H9 (cell line): Measurements from ENCODE around the gene RMC1. TPM values are rescaled to one million over a fixed set of nuclear protein-coding genes. Genes with fewer than 3 reads are reported as not detected.

Experiments
- DNase-seq: peaks from one replicate; pipeline ENCODE4 v3.0.0-alpha.2; 2017
- H2AFZ ChIP-seq: one replicate; pipeline ENCODE4 v1.6.1; 2013; ENCODE audit warnings: mild to moderate bottlenecking, low read length, control low read depth, moderate library complexity
- H2AK5ac ChIP-seq: 2 replicates; pipeline ENCODE4 v1.6.1; 2013; ENCODE audit warnings: low read length, control low read depth, mixed read lengths; ENCODE audit not compliant: insufficient read length
- H2BK120ac ChIP-seq: one replicate; pipeline ENCODE4 v1.6.1; 2013; ENCODE audit warnings: low read depth, mild to moderate bottlenecking, low read length, control low read depth, inconsistent platforms; ENCODE audit not compliant: poor library complexity, severe bottlenecking
- H2BK12ac ChIP-seq: 2 replicates; pipeline ENCODE4 v1.6.1; 2013; ENCODE audit warnings: low read length, control low read depth, mixed read lengths, low read depth; ENCODE audit not compliant: insufficient read length
- H2BK15ac ChIP-seq: 2 replicates; pipeline ENCODE4 v1.6.1; 2013; ENCODE audit warnings: low read depth, low read length, control low read depth
- H2BK20ac ChIP-seq: one replicate; pipeline ENCODE4 v1.6.1; 2013; ENCODE audit warnings: low read depth, mild to moderate bottlenecking, low read length, control low read depth, inconsistent platforms; ENCODE audit not compliant: poor library complexity, severe bottlenecking
- H2BK5ac ChIP-seq: 2 replicates; pipeline ENCODE4 v1.6.1; 2013; ENCODE audit warnings: low read length, control low read depth, mixed read lengths; ENCODE audit not compliant: insufficient read length
- H3K14ac ChIP-seq: 2 replicates; pipeline ENCODE4 v1.6.1; 2013; ENCODE audit warnings: low read length, control low read depth; ENCODE audit not compliant: insufficient read depth
- H3K18ac ChIP-seq: 2 replicates; pipeline ENCODE4 v1.6.1; 2013; ENCODE audit warnings: low read depth, mild to moderate bottlenecking, mixed read lengths, low read length, control low read depth; ENCODE audit not compliant: insufficient read length
- H3K23ac ChIP-seq: 2 replicates; pipeline ENCODE4 v1.6.1; 2013; ENCODE audit warnings: low read length, control low read depth, mixed read lengths, low read depth; ENCODE audit not compliant: insufficient read length
- H3K23me2 ChIP-seq: 2 replicates; pipeline ENCODE4 v1.6.1; 2013; ENCODE audit warnings: low read depth, mild to moderate bottlenecking, mixed read lengths, low read length, control low read depth; ENCODE audit not compliant: insufficient read length, poor library complexity, severe bottlenecking
- H3K27ac ChIP-seq: 2 replicates; pipeline ENCODE4 v1.5.1; 2013; ENCODE audit warnings: low read length, control low read depth, mixed read lengths, low read depth; ENCODE audit not compliant: insufficient read length
- H3K27me3 ChIP-seq: 2 replicates; pipeline ENCODE4 v1.6.1; 2013; ENCODE audit warnings: low read length, control low read depth, inconsistent platforms; ENCODE audit not compliant: insufficient read depth
- H3K4ac ChIP-seq: 2 replicates; pipeline ENCODE4 v1.6.1; 2013; ENCODE audit warnings: low read depth, mild to moderate bottlenecking, control low read depth, inconsistent platforms, low read length, moderate library complexity
- H3K4me1 ChIP-seq: 2 replicates; pipeline ENCODE4 v1.6.1; 2013; ENCODE audit warnings: low read length, control low read depth, inconsistent platforms; ENCODE audit not compliant: insufficient read depth
- H3K4me2 ChIP-seq: 2 replicates; pipeline ENCODE4 v1.6.1; 2013; ENCODE audit warnings: low read length, control low read depth, mixed read lengths; ENCODE audit not compliant: insufficient read length, insufficient read depth
- H3K56ac ChIP-seq: 2 replicates; pipeline ENCODE4 v1.6.1; 2013; ENCODE audit warnings: low read depth, mild to moderate bottlenecking, mixed read lengths, low read length, control low read depth; ENCODE audit not compliant: insufficient read length
- H3K79me1 ChIP-seq: 2 replicates; pipeline ENCODE4 v1.6.1; 2013; ENCODE audit warnings: low read depth, mild to moderate bottlenecking, moderate library complexity, low read length, control low read depth, inconsistent platforms; ENCODE audit not compliant: insufficient read depth, poor library complexity, severe bottlenecking
- H3K79me2 ChIP-seq: 2 replicates; pipeline ENCODE4 v1.6.1; 2013; ENCODE audit warnings: low read length, control low read depth, inconsistent platforms; ENCODE audit not compliant: insufficient read depth
- H3K9ac ChIP-seq: 2 replicates; pipeline ENCODE4 v1.6.1; 2013; ENCODE audit warnings: low read length, control low read depth, mixed read lengths; ENCODE audit not compliant: insufficient read length; ENCODE audit errors: extremely low read depth
- H3K9me3 ChIP-seq: one replicate; pipeline ENCODE4 v1.6.1; 2013; ENCODE audit warnings: low read depth, low read length, inconsistent platforms; ENCODE audit not compliant: control insufficient read depth
- H3T11ph ChIP-seq: one replicate; pipeline ENCODE4 v1.6.1; 2013; ENCODE audit warnings: mild to moderate bottlenecking, low read length, control low read depth, inconsistent platforms
- H4K20me1 ChIP-seq: one replicate; pipeline ENCODE4 v1.6.1; 2013; ENCODE audit not compliant: control insufficient read depth, insufficient read length, insufficient read depth
- H4K5ac ChIP-seq: 2 replicates; pipeline ENCODE4 v1.6.1; 2013; ENCODE audit warnings: low read depth, mild to moderate bottlenecking, mixed read lengths, low read length, control low read depth; ENCODE audit not compliant: insufficient read length
- H4K8ac ChIP-seq: replicated peaks from 2 replicates; pipeline ENCODE4 v1.6.1; 2013; ENCODE audit warnings: low read length, control low read depth, mixed read lengths, low read depth; ENCODE audit not compliant: insufficient read length
- H4K91ac ChIP-seq: 2 replicates; pipeline ENCODE4 v1.6.1; 2013; ENCODE audit warnings: low read depth, mild to moderate bottlenecking, moderate library complexity, mixed read lengths, low read length, control low read depth; ENCODE audit not compliant: insufficient read length
- H3K27ac Mint-ChIP-seq, 3 experiments: 2 replicates in 2 of 3; 3 replicates in 1 of 3; pipeline ENCODE4 v1.8.0; 2020 to 2021; ENCODE audit warnings: mixed read lengths in 3 of 3, mild to moderate bottlenecking in 1 of 3, moderate library complexity in 1 of 3
- H3K27me3 Mint-ChIP-seq: 2 replicates; pipeline ENCODE4 v1.8.0; 2021; ENCODE audit warnings: low read depth, mild to moderate bottlenecking, moderate library complexity, mixed read lengths
- H3K36me3 Mint-ChIP-seq, 3 experiments: 2 replicates in 2 of 3; 3 replicates in 1 of 3; pipeline ENCODE4 v1.8.0; 2020 to 2021; ENCODE audit warnings: low read depth in 3 of 3, mixed read lengths in 3 of 3; ENCODE audit not compliant: insufficient read depth in 1 of 3
- H3K4me1 Mint-ChIP-seq, 2 experiments: 2 replicates each; pipeline ENCODE4 v1.8.0; 2020; ENCODE audit warnings: mixed read lengths in 2 of 2
- H3K4me3 Mint-ChIP-seq, 2 experiments: 2 replicates in 1 of 2; 3 replicates in 1 of 2; pipeline ENCODE4 v1.8.0; 2020 to 2021; ENCODE audit warnings: mild to moderate bottlenecking in 2 of 2, mixed read lengths in 2 of 2, moderate library complexity in 1 of 2
- H3K9me3 Mint-ChIP-seq, 2 experiments: 2 replicates in 1 of 2; 3 replicates in 1 of 2; pipeline ENCODE4 v1.8.0; 2020; ENCODE audit warnings: mild to moderate bottlenecking in 2 of 2, mixed read lengths in 2 of 2, moderate library complexity in 1 of 2
- WGBS: extraction: QIAGEN DNeasy Blood & Tissue Kit; methylation state at CpG from one replicate; pipeline ENCODE4 v1.1.7; 2013; ENCODE audit warnings: missing lambda C conversion rate, low lambda C conversion rate, mixed read lengths; ENCODE audit not compliant: insufficient read length; ENCODE audit errors: extremely low coverage; 5-methylcytosine and 5-hydroxymethylcytosine counted together
- total RNA-seq: library from RNA; stranded (reverse); gene quantifications from 2 replicates; pipeline ENCODE4 v1.2.1, GENCODE V29; 2021
- TF ChIP-seq, protein P1 (sequence below): fragments of 200-600 bp; sonication (generic); conservative IDR thresholded peaks from 3 replicates; pipeline ENCODE4 v1.8.0; 2021; ENCODE audit warnings: antibody characterized with exemption, mild to moderate bottlenecking

RMC1 gene
- total RNA-seq, 1 experiment from 2014 or later, result 21.3 TPM

DNA sequence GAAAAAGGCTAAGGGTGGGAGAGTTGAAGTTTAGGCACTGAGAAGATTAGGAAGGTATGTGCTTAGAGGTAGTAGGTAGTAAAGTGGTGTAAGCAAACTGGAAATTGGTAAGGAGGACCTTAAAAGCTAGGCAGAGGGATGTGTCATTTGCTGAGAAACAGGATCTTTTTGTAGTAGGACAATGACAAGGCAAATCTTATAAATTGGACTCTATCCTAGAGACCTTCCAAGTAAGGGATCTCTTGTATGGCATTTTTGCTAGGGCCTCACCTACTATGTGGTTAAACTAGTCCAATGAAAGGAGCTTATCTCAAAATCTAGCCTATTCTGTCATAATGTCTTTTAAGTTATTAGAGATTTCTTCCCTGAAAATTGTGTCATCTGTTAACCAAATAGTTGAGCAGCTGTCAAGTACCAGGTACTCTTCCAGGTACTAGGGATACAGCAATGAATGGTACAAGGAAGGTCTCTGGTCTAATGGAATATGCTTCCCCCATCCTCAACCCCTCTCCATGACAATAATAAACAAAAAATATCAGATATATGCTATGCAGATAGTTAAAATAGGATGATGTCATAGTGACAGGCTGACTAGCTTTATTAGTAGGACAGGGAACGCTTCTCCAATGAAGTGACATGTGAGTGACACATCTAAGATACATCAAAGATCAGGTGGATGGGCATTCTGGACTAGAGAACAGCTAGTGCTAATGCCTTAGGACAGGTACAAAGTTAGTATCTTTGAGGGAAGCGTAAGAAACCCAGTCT, 32.5 kb upstream of the RMC1 start:
- no peak for DNase-seq
- Histone ChIP-seq H3K4me2 (no peak overlapping the region), H3K18ac (no peak overlapping the region), H3K23ac (no peak overlapping the region), H3K9ac (no peak overlapping the region), H3K23me2 (no peaks in the 10 kb centered on the region), H2BK20ac (no peak overlapping the region), H3K27me3 (no peaks in the 10 kb centered on the region), H2AK5ac (no peak overlapping the region), H3K14ac (no peak overlapping the region), H2BK5ac (no peak overlapping the region), H4K8ac (no peak overlapping the region), H2BK15ac (no peak overlapping the region), H3K4ac (no peak overlapping the region), H3K79me2 (no peaks in the 10 kb centered on the region), H4K91ac (no peak overlapping the region), H2AFZ (no peak overlapping the region), H3K27ac (no peak overlapping the region), H3K56ac (no peak overlapping the region), H4K5ac (no peak overlapping the region), H2BK120ac (no peak overlapping the region), H4K20me1 (no peaks in the 10 kb centered on the region), H3K4me1 (no peaks in the 10 kb centered on the region), H3K9me3 (no peaks in the 10 kb centered on the region), H3T11ph (no peak overlapping the region), H2BK12ac (no peak overlapping the region), H3K79me1 (no peaks in the 10 kb centered on the region)
- Mint-ChIP-seq H3K27me3 (no peaks in the 10 kb centered on the region), H3K4me3 (no peak overlapping the region), H3K36me3 (peaks cover 18 to 53% (median 41%) of the 10 kb centered on the region in 3 experiments; a peak in 6 of 7 replicates), H3K27ac (no peak overlapping the region), H3K9me3 (no peaks in the 10 kb centered on the region), H3K4me1 (no peaks in the 10 kb centered on the region)
- TF ChIP-seq, protein P1, sequence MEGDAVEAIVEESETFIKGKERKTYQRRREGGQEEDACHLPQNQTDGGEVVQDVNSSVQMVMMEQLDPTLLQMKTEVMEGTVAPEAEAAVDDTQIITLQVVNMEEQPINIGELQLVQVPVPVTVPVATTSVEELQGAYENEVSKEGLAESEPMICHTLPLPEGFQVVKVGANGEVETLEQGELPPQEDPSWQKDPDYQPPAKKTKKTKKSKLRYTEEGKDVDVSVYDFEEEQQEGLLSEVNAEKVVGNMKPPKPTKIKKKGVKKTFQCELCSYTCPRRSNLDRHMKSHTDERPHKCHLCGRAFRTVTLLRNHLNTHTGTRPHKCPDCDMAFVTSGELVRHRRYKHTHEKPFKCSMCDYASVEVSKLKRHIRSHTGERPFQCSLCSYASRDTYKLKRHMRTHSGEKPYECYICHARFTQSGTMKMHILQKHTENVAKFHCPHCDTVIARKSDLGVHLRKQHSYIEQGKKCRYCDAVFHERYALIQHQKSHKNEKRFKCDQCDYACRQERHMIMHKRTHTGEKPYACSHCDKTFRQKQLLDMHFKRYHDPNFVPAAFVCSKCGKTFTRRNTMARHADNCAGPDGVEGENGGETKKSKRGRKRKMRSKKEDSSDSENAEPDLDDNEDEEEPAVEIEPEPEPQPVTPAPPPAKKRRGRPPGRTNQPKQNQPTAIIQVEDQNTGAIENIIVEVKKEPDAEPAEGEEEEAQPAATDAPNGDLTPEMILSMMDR, result no peak
- WGBS, result no CpG with 5 or more reads among the region's 2 CpGs
